Endothelial cell of umbilical vein (primary cell): ENCODE measurements around the gene ROMO1. TPM values are rescaled to one million over a fixed set of nuclear protein-coding genes. Genes with fewer than 3 reads are reported as not detected.

Source experiments
- BruUV-seq: library from RNA; stranded (reverse); fragments of 400-500 nt; replicated peaks from 2 replicates; lab custom pipeline; 2021; lab: Mats Ljungman, UMichigan
- CTCF ChIA-PET: fragments of 300-600, 350-600 bp; sonication (Branson Sonifier 250); formaldehyde crosslinking; loops from one replicate; lab custom pipeline; 2021; ENCODE audit warnings: antibody characterized with exemption, inconsistent platforms; lab: Charles Lee
- POLR2A ChIA-PET: fragments of 300-600, 350-600 bp; sonication (Branson Sonifier 250); formaldehyde crosslinking; loops from one replicate; lab custom pipeline; 2021; ENCODE audit warnings: antibody characterized with exemption, inconsistent platforms; lab: Charles Lee
- DNase-seq: peaks from one replicate; pipeline ENCODE4 v3.0.0-alpha.2; 2011; ENCODE audit warnings: low read depth, low spot score
- FAIRE-seq: peaks from 2 replicates; lab custom pipeline; 2011; peaks lifted over from hg19 to GRCh38; lab: Jason Lieb, UNC
- H2AFZ ChIP-seq: 2 replicates; pipeline ENCODE4 v1.6.0; 2012; ENCODE audit warnings: low read depth, low read length, control low read depth, inconsistent platforms
- H3K27ac ChIP-seq: 2 replicates; pipeline ENCODE4 v1.5.1; 2011; ENCODE audit warnings: low read depth, mild to moderate bottlenecking, control low read depth, low read length, moderate library complexity; ENCODE audit not compliant: insufficient read depth
- H3K27me3 ChIP-seq, 2 experiments: 2 replicates each; pipeline versions ENCODE4 v1.6.0 to v1.6.1; 2011; ENCODE audit warnings: low read length in 2 of 2, mixed read lengths in 1 of 2; ENCODE audit not compliant: control insufficient read depth in 2 of 2, insufficient read depth in 2 of 2
- H3K36me3 ChIP-seq, 2 experiments: 2 replicates in 1 of 2; 3 replicates in 1 of 2; pipeline ENCODE4 v1.5.1; 2011; ENCODE audit warnings: low read length in 2 of 2, mild to moderate bottlenecking in 1 of 2, moderate library complexity in 1 of 2; ENCODE audit not compliant: control insufficient read depth in 2 of 2, insufficient read depth in 2 of 2; ENCODE audit errors: extremely low read depth in 1 of 2
- H3K4me1 ChIP-seq: 3 replicates; pipeline ENCODE4 v1.5.1; 2011; ENCODE audit warnings: mild to moderate bottlenecking, low read length; ENCODE audit not compliant: control insufficient read depth, insufficient read depth; ENCODE audit errors: extremely low read depth
- H3K4me2 ChIP-seq: 2 replicates; pipeline ENCODE4 v1.6.1; 2011; ENCODE audit warnings: low read length, control low read depth, mixed read lengths; ENCODE audit not compliant: insufficient read depth
- H3K4me3 ChIP-seq, 3 experiments: fragments of 200-600 bp in 1 of 3; sonication (generic), shearing (Covaris generic) in 1 of 3; replicated peaks in 1 of 3; 2 replicates each; pipeline ENCODE4 v1.5.1; 2011 to 2016; ENCODE audit warnings: control low read depth in 3 of 3, low read length in 3 of 3, mild to moderate bottlenecking in 2 of 3, inconsistent platforms in 1 of 3, low read depth in 1 of 3, moderate library complexity in 1 of 3; ENCODE audit not compliant: insufficient read depth in 1 of 3
- H3K79me2 ChIP-seq: 2 replicates; pipeline ENCODE4 v1.6.0; 2012; ENCODE audit warnings: low read length, inconsistent platforms; ENCODE audit not compliant: control insufficient read depth, insufficient read depth
- H3K9ac ChIP-seq: replicated peaks from 2 replicates; pipeline ENCODE3; 2011; ENCODE audit warnings: low read length, control low read depth; ENCODE audit not compliant: insufficient read depth; ENCODE audit errors: extremely low read depth
- H3K9me1 ChIP-seq: replicated peaks from 3 replicates; pipeline ENCODE4 v1.6.0; 2011; ENCODE audit warnings: mild to moderate bottlenecking, low read length; ENCODE audit not compliant: control insufficient read depth, insufficient read depth; ENCODE audit errors: extremely low read depth
- H3K9me3 ChIP-seq: replicated peaks from 2 replicates; pipeline ENCODE4 v1.5.1; 2012; ENCODE audit warnings: low read length, inconsistent platforms; ENCODE audit not compliant: control insufficient read depth, insufficient read depth
- H4K20me1 ChIP-seq: replicated peaks from 2 replicates; pipeline ENCODE3; 2011; ENCODE audit warnings: mild to moderate bottlenecking, low read length; ENCODE audit not compliant: control insufficient read depth, insufficient read depth; ENCODE audit errors: extremely low read depth
- CTCF ChIP-seq, 2 donors: IDR thresholded peaks; 1 replicate in 1 of 2; 2 replicates in 1 of 2; pipeline ENCODE4 v1.5.1; 2011; ENCODE audit warnings: low read length in 2 of 2, mild to moderate bottlenecking in 2 of 2, moderate library complexity in 2 of 2, control low read depth in 1 of 2, inconsistent platforms in 1 of 2, low read depth in 1 of 2; ENCODE audit not compliant: insufficient read depth in 1 of 2; ENCODE audit errors: extremely low read depth in 1 of 2
- EZH2 ChIP-seq: IDR thresholded peaks from 2 replicates; pipeline ENCODE4 v1.6.1; 2012; ENCODE audit warnings: borderline replicate concordance, low read depth, mild to moderate bottlenecking, moderate library complexity, low read length, inconsistent platforms; ENCODE audit not compliant: severe bottlenecking
- FOS ChIP-seq: IDR thresholded peaks from 2 replicates; pipeline ENCODE4 v1.6.1; 2011; ENCODE audit warnings: mild to moderate bottlenecking, low read length, moderate library complexity, borderline replicate concordance; ENCODE audit not compliant: insufficient read depth
- GATA2 ChIP-seq: IDR thresholded peaks from 2 replicates; pipeline ENCODE4 v1.7.0; 2011; ENCODE audit warnings: low read depth, mild to moderate bottlenecking, moderate library complexity, mixed read lengths, low read length; ENCODE audit not compliant: insufficient read length, insufficient read depth
- JUN ChIP-seq: IDR thresholded peaks from 2 replicates; pipeline ENCODE4 v1.6.1; 2011; ENCODE audit warnings: borderline replicate concordance, low read depth; ENCODE audit not compliant: insufficient read length, insufficient read depth
- MAX ChIP-seq: IDR thresholded peaks from 2 replicates; pipeline ENCODE4 v1.6.1; 2011; ENCODE audit not compliant: insufficient read depth, insufficient read length
- MYC ChIP-seq: IDR thresholded peaks from one replicate; pipeline ENCODE4 v1.6.1; 2011; ENCODE audit warnings: mild to moderate bottlenecking, low read depth, low read length
- POLR2A ChIP-seq: IDR thresholded peaks from 2 replicates; pipeline ENCODE4 v1.6.1; 2012; ENCODE audit warnings: low read depth, mild to moderate bottlenecking, control low read depth, low read length
- POLR2AphosphoS5 ChIP-seq: IDR thresholded peaks from 2 replicates; pipeline ENCODE4 v1.6.1; 2012; ENCODE audit warnings: low read depth, mild to moderate bottlenecking, control low read depth, low read length, moderate library complexity; ENCODE audit not compliant: insufficient read depth
- dilution Hi-C: fragments of 300-500 bp; cut with MboI; formaldehyde crosslinking; loops from one replicate; pipeline ENCODE4 v1.15.0; 2019; ENCODE audit warnings: low sequenced_read_pairs; ENCODE audit not compliant: extremely low pct_ligation_motif_present
- intact Hi-C: fragments of 100-400 bp; cut with micrococcal nuclease; formaldehyde crosslinking; loops from one replicate; pipeline ENCODE4 v1.10.0; 2022
- polyA plus RNA-seq, 4 experiments: library from polyadenylated mRNA; depleted of rRNA in 3 of 4; stranded (reverse) in 3 of 4; unstranded in 1 of 4; fragments of >200 nt; gene quantifications; 2 replicates each; pipeline versions ENCODE4 v1.2.1 to v1.2.3, GENCODE V29; 2011 to 2012; ENCODE audit warnings: missing spikeins in 1 of 4
- total RNA-seq: library from RNA; stranded (reverse); gene quantifications from 2 replicates; pipeline ENCODE4 v1.2.3, GENCODE V29; 2021

The ROMO1 gene
- total and polyA plus RNA-seq, 2 donors (not counting 3 experiments of a cell fraction or from before 2014, with no cell fraction given): 174 to 1,099 TPM

- peak; percentile 57 for DNase-seq
- peaks cover 41% of the 10 kb centered on the region for H3K79me2 ChIP-seq
- POLR2A ChIA-PET: interaction anchor here (0.6 to 2.8 kb wide), 17 partner anchors 9 to 747 kb away, joined by 3 to 47 read pairs (median 5); partner anchors contain the start of genes NFS1, PHF20, ROMO1 and SCAND1
These were observed 43.7 kb downstream of the ROMO1 start for GRCh38 chr20:35742741-35743523.

More at GRCh38 chr20:35742741-35743523, 43.7 kb downstream of the ROMO1 start:
- no peaks in the 10 kb centered on the region for H3K9me3 ChIP-seq
- no peaks in the 10 kb centered on the region for H3K27me3 ChIP-seq
- H2AFZ ChIP-seq: no peak overlapping the region
- no peak for FAIRE-seq
- peak overlapping the region; percentile 36 to 82 (median 40) for H3K4me3 ChIP-seq
- peak overlapping the region; percentile 83 for H3K4me2 ChIP-seq
- no peak for TF ChIP-seq CTCF (IDR thresholded peaks at IDR 0.05; ENCODE audit: extremely low read depth in 1 of 2, insufficient read depth in 1 of 2, low read depth in 1 of 2, low read length in 2 of 2)
- no peak for TF ChIP-seq EZH2
- TF ChIP-seq MYC: no peak
- no peak for TF ChIP-seq GATA2
- TF ChIP-seq POLR2AphosphoS5: no peak
- TF ChIP-seq JUN: no peak
- no peak for TF ChIP-seq MAX
- TF ChIP-seq POLR2A: peak; percentile 19
- TF ChIP-seq FOS: no peak
- intact Hi-C loops: loop anchor here (1.0 to 5.0 kb wide), 5 partner anchors 25 to 210 kb away; partner anchors contain the start of genes CPNE1 and RBM12
- H3K36me3 ChIP-seq: peaks cover 6 to 24% of the 10 kb centered on the region in 2 experiments
- peaks cover 39% of the 10 kb centered on the region for H3K4me1 ChIP-seq
- peaks cover 20% of the 10 kb centered on the region for H4K20me1 ChIP-seq
- CTCF ChIA-PET: interaction anchor here (0.7 to 3.6 kb wide), 25 partner anchors 10 to 439 kb away, joined by 3 to 29 read pairs (median 3); partner anchors contain the start of genes PHF20, SCAND1 and SPAG4
- dilution Hi-C loops: no loop called here
- H3K27ac ChIP-seq: peak overlapping the region; percentile 97
- no peaks in the 10 kb centered on the region for H3K9me1 ChIP-seq
- peak overlapping the region; percentile 100 for H3K9ac ChIP-seq
- BruUV-seq: TSS peak; percentile 90
